Common myeloid progenitor, CD34-positive (primary cell): ENCODE results near the gene RACGAP1.

Experiments used
- CTCF ChIA-PET: fragments of 350-600 bp; sonication (Branson Sonifier 250); formaldehyde crosslinking; loops from one replicate; lab custom pipeline; 2021; ENCODE audit warnings: antibody characterized with exemption; lab: Charles Lee
- POLR2A ChIA-PET: fragments of 350-600 bp; sonication (Branson Sonifier 250); formaldehyde crosslinking; loops from one replicate; lab custom pipeline; 2021; ENCODE audit warnings: antibody characterized with exemption; lab: Charles Lee
- DNase-seq, 3 donors: peaks; one replicate each; pipeline versions ENCODE4 v3.0.0 to v3.0.0-alpha.2; 2013
- H3K27ac ChIP-seq, 2 experiments: 1 replicate in 1 of 2; 2 replicates in 1 of 2; pipeline ENCODE4 v1.7.0; 2013; ENCODE audit warnings: inconsistent platforms in 2 of 2, low read length in 2 of 2, mild to moderate bottlenecking in 2 of 2, low read depth in 1 of 2, moderate library complexity in 1 of 2; ENCODE audit not compliant: severe bottlenecking in 2 of 2, insufficient read depth in 1 of 2, poor library complexity in 1 of 2
- H3K27me3 ChIP-seq, 5 experiments: replicated peaks in 2 of 5; 1 replicate in 3 of 5; 2 replicates in 2 of 5; pipeline versions ENCODE4 v1.6.1 to v1.7.0; 2013; ENCODE audit warnings: low read length in 4 of 5, mild to moderate bottlenecking in 2 of 5, moderate library complexity in 2 of 5, inconsistent platforms in 1 of 5; ENCODE audit not compliant: insufficient read depth in 5 of 5, control insufficient read depth in 4 of 5
- H3K36me3 ChIP-seq, 4 experiments: 1 replicate in 2 of 4; 2 replicates in 2 of 4; pipeline versions ENCODE4 v1.6.1 to v1.7.0; 2013; ENCODE audit warnings: low read length in 3 of 4, control low read depth in 1 of 4, mild to moderate bottlenecking in 1 of 4; ENCODE audit not compliant: control insufficient read depth in 4 of 4, insufficient read depth in 4 of 4
- H3K4me1 ChIP-seq, 4 experiments: 1 replicate in 3 of 4; 2 replicates in 1 of 4; pipeline versions ENCODE4 v1.6.1 to v1.7.1; 2013; ENCODE audit warnings: low read length in 3 of 4, mild to moderate bottlenecking in 3 of 4, control low read depth in 1 of 4, inconsistent platforms in 1 of 4, moderate library complexity in 1 of 4; ENCODE audit not compliant: control insufficient read depth in 4 of 4, insufficient read depth in 4 of 4; ENCODE audit errors: control extremely low read depth in 1 of 4
- H3K4me3 ChIP-seq, 7 experiments: 1 replicate in 4 of 7; 2 replicates in 3 of 7; pipeline versions ENCODE4 v1.5.1 to v1.7.0; 2013; ENCODE audit warnings: mild to moderate bottlenecking in 7 of 7, low read length in 6 of 7, moderate library complexity in 6 of 7, inconsistent platforms in 2 of 7, low read depth in 2 of 7, control low read depth in 1 of 7; ENCODE audit not compliant: insufficient read depth in 4 of 7, control insufficient read depth in 1 of 7; ENCODE audit errors: extremely low read depth in 1 of 7
- H3K9me3 ChIP-seq, 5 experiments: 1 replicate in 4 of 5; 2 replicates in 1 of 5; pipeline versions ENCODE4 v1.6.1 to v1.7.1; 2013; ENCODE audit warnings: low read length in 4 of 5, mild to moderate bottlenecking in 2 of 5, inconsistent platforms in 1 of 5, low read depth in 1 of 5, moderate library complexity in 1 of 5; ENCODE audit not compliant: control insufficient read depth in 4 of 5, insufficient read depth in 2 of 5; ENCODE audit errors: control extremely low read depth in 1 of 5
- WGBS: methylation state at CpG from one replicate; pipeline ENCODE4 v1.1.5; 2013; ENCODE audit not compliant: insufficient coverage; 5-methylcytosine and 5-hydroxymethylcytosine counted together

The RACGAP1 gene

DNA sequence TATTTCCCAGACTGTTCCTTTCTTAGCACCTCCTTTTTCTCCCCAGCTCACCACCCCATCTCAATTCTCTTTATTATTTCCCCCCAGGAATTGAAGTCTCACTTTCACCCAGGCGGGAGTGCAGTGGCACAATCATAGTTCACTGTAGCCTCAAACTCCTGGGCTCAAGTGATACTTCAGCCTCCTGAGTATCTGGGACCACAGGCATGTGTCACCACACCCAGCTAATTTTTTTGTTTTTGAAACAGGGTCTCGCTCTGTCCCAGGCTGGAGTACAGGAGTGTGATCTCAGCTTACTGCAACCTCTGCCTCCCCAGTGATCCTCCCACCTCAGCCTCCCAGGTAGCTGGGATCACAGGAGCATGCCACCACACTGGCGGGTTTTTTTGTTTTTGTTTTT, 11.0 kb downstream of the RACGAP1 start:
- H3K27ac ChIP-seq: no peak overlapping the region
- H3K9me3 ChIP-seq: no peaks in the 10 kb centered on the region
- DNase-seq: no peak
- 100% methylated on average over 2 of the region's 3 CpGs for WGBS
- CTCF ChIA-PET: interaction anchor here (1.0 to 1.7 kb wide), 6 partner anchors 11 to 75 kb away, joined by 3 to 7 read pairs (median 4); no protein-coding TSS in a partner anchor
- POLR2A ChIA-PET: no interaction called here
- peaks cover 0 to 4% (median 0%) of the 10 kb centered on the region in 4 experiments for H3K4me1 ChIP-seq
- peaks cover 3 to 35% (median 9%) of the 10 kb centered on the region in 4 experiments for H3K36me3 ChIP-seq
- H3K27me3 ChIP-seq: no peaks in the 10 kb centered on the region
- H3K4me3 ChIP-seq: no peak overlapping the region

DNA sequence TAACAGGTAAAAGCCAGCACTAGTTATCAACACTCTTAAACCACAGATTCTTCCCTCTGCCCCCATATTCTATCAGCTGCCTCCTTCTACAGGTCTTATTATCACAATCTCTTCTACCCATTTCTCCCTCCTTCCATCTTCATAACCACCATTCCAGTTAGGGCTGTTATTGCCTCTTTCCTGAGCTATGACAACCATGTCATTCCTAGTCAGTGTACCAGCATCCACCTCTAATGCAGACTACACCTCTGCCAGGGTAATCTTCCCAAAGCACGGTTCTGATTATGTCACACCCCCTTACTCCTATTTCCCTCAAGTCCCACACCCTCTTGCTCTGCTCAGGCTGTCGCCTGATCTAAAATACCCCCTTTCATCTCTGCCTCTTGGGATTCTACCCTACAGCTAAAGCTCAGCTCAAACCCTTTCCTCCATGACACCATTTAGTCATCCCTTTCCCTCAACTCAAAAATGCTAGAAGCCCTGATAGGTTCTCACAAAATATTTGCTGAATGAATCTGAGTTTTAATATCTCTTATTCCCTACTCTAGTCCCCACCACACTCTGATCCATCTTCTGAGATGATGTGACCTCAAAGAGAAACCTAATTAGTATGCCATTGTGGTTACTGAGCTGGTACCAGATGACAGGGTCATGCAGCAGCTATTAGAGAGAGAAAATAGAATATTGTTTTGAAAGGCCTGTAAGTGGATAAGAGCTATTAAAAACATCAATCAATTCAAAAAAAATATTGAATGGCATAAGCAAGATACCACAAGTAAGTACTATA, 11.7 kb downstream of the RACGAP1 start:
- ChIA-PET CTCF (interaction anchor here (1.0 to 1.7 kb wide), 7 partner anchors 10 to 76 kb away, joined by 3 to 7 read pairs (median 5); no protein-coding TSS in a partner anchor), POLR2A (no interaction called here)
- H3K36me3 ChIP-seq: peaks cover 3 to 38% (median 10%) of the 10 kb centered on the region in 4 experiments
- H3K4me3 ChIP-seq: no peak overlapping the region
- H3K27me3 ChIP-seq: no peaks in the 10 kb centered on the region
- DNase-seq: no peak
- no peak overlapping the region for H3K27ac ChIP-seq
- no peaks in the 10 kb centered on the region for H3K9me3 ChIP-seq
- 97% methylated on average over 2 of the region's 2 CpGs for WGBS
- H3K4me1 ChIP-seq: peaks cover 0 to 4% (median 0%) of the 10 kb centered on the region in 4 experiments

DNA sequence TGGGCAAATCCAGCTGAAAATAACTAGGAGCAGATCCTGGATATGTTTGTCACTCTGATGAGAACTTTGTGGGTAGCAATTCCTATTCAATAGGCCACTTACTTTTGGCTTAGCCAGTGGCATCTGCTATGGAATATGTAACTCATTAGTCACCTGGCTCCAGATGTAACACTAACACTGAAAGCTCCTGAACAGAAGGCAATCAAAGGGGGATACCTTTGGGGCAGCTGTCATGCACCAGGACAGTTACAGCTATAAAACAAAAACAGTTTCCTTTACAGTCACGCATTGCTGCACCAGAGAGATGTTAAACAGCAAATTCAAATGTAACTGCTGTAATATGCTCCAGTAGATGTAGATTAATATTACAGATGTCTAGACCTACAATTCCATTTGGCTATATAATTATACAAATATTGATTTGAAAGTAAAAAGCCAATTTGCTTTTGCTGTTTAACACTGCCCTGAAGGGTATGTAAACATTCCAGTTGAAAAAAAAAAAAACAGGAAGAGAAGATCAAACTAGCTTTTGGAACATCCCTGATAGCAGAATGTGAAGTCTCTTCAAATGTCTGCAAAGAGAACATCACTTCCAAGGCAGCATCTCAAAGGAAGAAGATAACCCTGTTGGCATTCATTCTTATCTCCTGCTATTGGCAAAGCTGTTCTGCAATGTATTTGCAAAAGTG, 18.4 kb downstream of the RACGAP1 start:
- no peaks in the 10 kb centered on the region for H3K27me3 ChIP-seq
- ChIA-PET CTCF (interaction anchor here (0.8 to 1.7 kb wide), 4 partner anchors 26 to 64 kb away, joined by 3 to 6 read pairs (median 4); no protein-coding TSS in a partner anchor), POLR2A (no interaction called here)
- H3K27ac ChIP-seq: no peak overlapping the region
- H3K36me3 ChIP-seq: peaks cover 14 to 58% (median 24%) of the 10 kb centered on the region in 4 experiments
- no CpG with 5 or more reads among the region's 1 CpG for WGBS
- DNase-seq: no peak
- no peaks in the 10 kb centered on the region for H3K9me3 ChIP-seq
- no peak overlapping the region for H3K4me3 ChIP-seq
- H3K4me1 ChIP-seq: no peaks in the 10 kb centered on the region

DNA sequence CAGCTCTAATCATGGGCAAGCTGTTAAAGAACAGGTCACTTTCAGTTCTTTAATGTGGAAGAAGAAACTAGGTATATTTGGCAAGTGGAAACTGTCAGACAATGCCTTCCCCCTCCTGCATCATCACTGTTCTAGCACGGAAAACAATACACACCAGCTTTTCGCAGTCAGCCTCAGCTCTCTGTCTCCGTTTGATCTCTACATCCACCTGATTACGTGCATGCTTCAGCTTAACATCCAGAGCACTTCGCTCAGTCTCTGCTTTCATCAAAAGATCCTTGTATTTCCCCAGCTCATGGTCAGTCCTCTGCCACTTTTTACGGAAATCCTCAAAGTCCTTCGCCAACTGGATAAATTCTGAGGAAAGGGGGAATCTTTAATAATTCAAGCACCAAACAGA, 19.0 kb downstream of the RACGAP1 start:
- ChIA-PET CTCF (interaction anchor here (0.8 to 3.2 kb wide), 5 partner anchors 25 to 64 kb away, joined by 3 to 12 read pairs (median 4); no protein-coding TSS in a partner anchor), POLR2A (no interaction called here)
- Histone ChIP-seq H3K9me3 (no peaks in the 10 kb centered on the region), H3K27me3 (no peaks in the 10 kb centered on the region), H3K27ac (no peak overlapping the region), H3K4me3 (no peak overlapping the region), H3K4me1 (no peaks in the 10 kb centered on the region), H3K36me3 (peaks cover 18 to 61% (median 28%) of the 10 kb centered on the region in 4 experiments)
- no peak for DNase-seq
- WGBS: 100% methylated on average over 5 of the region's 7 CpGs

DNA sequence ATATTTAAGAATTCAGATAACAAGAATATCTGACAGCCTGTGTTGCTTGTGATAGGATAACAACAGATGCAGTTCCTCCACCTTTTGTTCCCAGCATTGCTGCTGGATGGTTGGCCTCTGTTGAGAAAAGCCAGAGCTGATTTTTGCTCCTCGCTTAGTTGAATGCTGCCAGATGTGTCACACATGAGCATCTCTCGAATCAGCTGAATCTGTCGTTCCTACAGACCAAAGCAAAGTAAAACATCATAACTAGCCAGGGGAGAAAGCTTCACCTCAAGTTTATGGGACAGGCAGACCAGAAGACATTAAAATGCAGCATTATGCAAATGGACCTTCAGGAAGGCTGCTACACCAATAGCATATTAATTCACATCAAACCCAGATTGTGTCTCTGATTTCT, 20.1 kb downstream of the RACGAP1 start:
- Histone ChIP-seq H3K27me3 (no peaks in the 10 kb centered on the region), H3K4me3 (no peak overlapping the region), H3K27ac (no peak overlapping the region), H3K9me3 (no peaks in the 10 kb centered on the region), H3K4me1 (no peaks in the 10 kb centered on the region), H3K36me3 (peaks cover 18 to 65% (median 32%) of the 10 kb centered on the region in 4 experiments)
- POLR2A ChIA-PET: no interaction called here
- WGBS: 100% methylated on average over 3 of the region's 3 CpGs
- DNase-seq: no peak
- CTCF ChIA-PET: interaction anchor here (1.8 to 3.2 kb wide), 2 partner anchors 16 to 38 kb away, joined by 5 to 12 read pairs; no protein-coding TSS in a partner anchor

DNA sequence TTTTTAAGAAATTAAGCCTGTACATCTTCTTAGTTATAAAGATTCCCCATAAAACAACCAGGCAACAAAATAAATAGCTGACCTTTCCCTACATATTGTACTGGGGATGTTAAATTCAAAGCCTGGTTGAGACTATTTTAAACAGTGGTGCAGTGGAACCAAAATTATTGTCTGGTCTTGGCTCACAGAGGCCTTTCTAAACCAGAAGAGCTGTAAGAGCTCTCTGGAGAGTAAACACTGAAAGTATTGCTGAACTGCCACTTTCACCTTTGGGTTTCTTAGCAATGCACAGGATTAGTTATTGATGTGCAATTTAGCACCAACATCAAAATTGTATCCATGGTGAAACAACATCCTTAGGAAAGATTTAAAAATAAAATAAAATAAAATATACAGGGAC, 20.6 kb downstream of the RACGAP1 start:
- no peak for DNase-seq
- Histone ChIP-seq H3K4me3 (no peak overlapping the region), H3K4me1 (no peaks in the 10 kb centered on the region), H3K27ac (no peak overlapping the region), H3K36me3 (peaks cover 18 to 66% (median 34%) of the 10 kb centered on the region in 4 experiments), H3K9me3 (no peaks in the 10 kb centered on the region), H3K27me3 (no peaks in the 10 kb centered on the region)
- POLR2A ChIA-PET: no interaction called here
- CTCF ChIA-PET: interaction anchor here (1.2 to 3.2 kb wide), 3 partner anchors 16 to 38 kb away, joined by 3 to 12 read pairs (median 5); no protein-coding TSS in a partner anchor
